NCI-H146 treated with DMSO at 0.1 percent for 48 hours (cell line): ENCODE results near the gene RPS6KA5.
"Not testable (repeated sequence)": the region's sequence is repeated elsewhere in the genome, so short reads cannot be mapped to it uniquely, and the experiment has no call there.

Source experiments
- DNase-seq: peaks from one replicate; lab custom pipeline; 2025; ENCODE audit not compliant: unreplicated experiment; lab: John Stamatoyannopoulos, UW

Gene RPS6KA5

GRCh38 chr14:91029456-91030217 lies 30.8 kb downstream of the RPS6KA5 start:
- no peak for DNase-seq

GRCh38 chr14:91027561-91027960 lies 32.9 kb downstream of the RPS6KA5 start:
- DNase-seq, result no peak

GRCh38 chr14:91022622-91023028 lies 37.8 kb downstream of the RPS6KA5 start:
- DNase-seq, result not testable (repeated sequence)

- no peak for DNase-seq
Measured at GRCh38 chr14:91021991-91022621, 38.3 kb downstream of the RPS6KA5 start.

GRCh38 chr14:91021115-91021514 lies 39.3 kb downstream of the RPS6KA5 start:
- no peak for DNase-seq

GRCh38 chr14:91019673-91020072 lies 40.8 kb downstream of the RPS6KA5 start:
- no peak for DNase-seq

GRCh38 chr14:91018481-91018880 lies 42.0 kb downstream of the RPS6KA5 start:
- DNase-seq, result no peak

GRCh38 chr14:91016800-91017410 lies 43.5 kb downstream of the RPS6KA5 start:
- DNase-seq, result no peak

GRCh38 chr14:91015435-91015834 lies 45.0 kb downstream of the RPS6KA5 start:
- no peak for DNase-seq

GRCh38 chr14:91012045-91012444 lies 48.4 kb downstream of the RPS6KA5 start:
- DNase-seq, result no peak

- no peak for DNase-seq
Measured at GRCh38 chr14:91010153-91010533, 50.3 kb downstream of the RPS6KA5 start.

GRCh38 chr14:91009501-91010152 lies 50.8 kb downstream of the RPS6KA5 start:
- no peak for DNase-seq

- no peak for DNase-seq
Measured at GRCh38 chr14:91008759-91009409, 51.6 kb downstream of the RPS6KA5 start.

GRCh38 chr14:91005716-91006115 lies 54.7 kb downstream of the RPS6KA5 start:
- DNase-seq, result no peak

GRCh38 chr14:91004987-91005386 lies 55.5 kb downstream of the RPS6KA5 start:
- DNase-seq, result no peak

- DNase-seq, result no peak
Measured at GRCh38 chr14:90999299-90999698, 61.1 kb downstream of the RPS6KA5 start.

GRCh38 chr14:90996967-90997366 lies 63.5 kb downstream of the RPS6KA5 start:
- no peak for DNase-seq

GRCh38 chr14:90995785-90996184 lies 64.7 kb downstream of the RPS6KA5 start:
- DNase-seq, result no peak

GRCh38 chr14:90993792-90994191 lies 66.6 kb downstream of the RPS6KA5 start:
- no peak for DNase-seq

GRCh38 chr14:90991690-90992443 lies 68.6 kb downstream of the RPS6KA5 start:
- no peak for DNase-seq

- DNase-seq, result no peak
Measured at GRCh38 chr14:90990141-90990540, 70.3 kb downstream of the RPS6KA5 start.
